Testis (tissue), 5 donors: Measurements from ENCODE around the gene CRIM1. TPM values are rescaled to one million over a fixed set of nuclear protein-coding genes. Genes with fewer than 3 reads are reported as not detected.
"Not testable (repeated sequence)": the region's sequence is repeated elsewhere in the genome, so short reads cannot be mapped to it uniquely, and the experiment has no call there.

Experiments
- DNase-seq: peaks from one replicate; pipeline ENCODE4 v3.0.0-alpha.2; 2019
- H3K27ac ChIP-seq, 2 donors: fragments of 200-600 bp; sonication (generic); one replicate each; pipeline ENCODE4 v1.5.1; 2019
- H3K27me3 ChIP-seq: fragments of 200-600 bp; sonication (generic); one replicate; pipeline ENCODE4 v1.5.1; 2019
- H3K36me3 ChIP-seq: fragments of 200-600 bp; sonication (generic); one replicate; pipeline ENCODE4 v1.5.1; 2017; ENCODE audit warnings: low read depth; ENCODE audit errors: missing control alignments
- H3K4me1 ChIP-seq: fragments of 200-600 bp; sonication (generic); one replicate; pipeline ENCODE4 v1.5.1; 2019
- H3K4me3 ChIP-seq, 2 donors: fragments of 200-600 bp; sonication (generic); one replicate each; pipeline ENCODE4 v1.5.1; 2017 to 2019
- H3K9me3 ChIP-seq: fragments of 200-600 bp; sonication (generic); one replicate; pipeline ENCODE4 v1.5.1; 2017
- POLR2A ChIP-seq: fragments of 450-650 bp; IDR thresholded peaks from one replicate; pipeline ENCODE4 v1.6.1; 2017; ENCODE audit warnings: antibody characterized with exemption, mild to moderate bottlenecking, moderate library complexity
- WGBS, 2 donors: methylation state at CpG; one replicate each; pipeline ENCODE4 v1.1.5; 2018; 5-methylcytosine and 5-hydroxymethylcytosine counted together
- intact Hi-C: fragments of 100-400 bp; cut with DNase I; formaldehyde crosslinking; loops from one replicate; pipeline ENCODE4 v1.15.1; 2023; ENCODE audit warnings: low total_unique reads
- long read RNA-seq, 2 donors: transcript quantifications; one replicate each; lab custom pipeline, GENCODE V29; 2026
- polyA plus RNA-seq: library from polyadenylated mRNA; stranded (reverse); fragments of 350-450 nt; fragmentation: Illumina TruSeq; extraction: RNeasy Lipid Tissue Mini Kit (QIAGEN cat#74804); gene quantifications from one replicate; pipeline ENCODE4 v1.2.3, GENCODE V29; 2014; ENCODE audit warnings: low read depth, low replicate concordance; ENCODE audit not compliant: insufficient read depth
- total RNA-seq, 2 donors: library from RNA; depleted of rRNA; stranded (reverse); fragments of >200 nt; gene quantifications; one replicate each; pipeline ENCODE4 v1.2.3, GENCODE V29; 2016
- TF ChIP-seq, protein P1 (sequence below), 3 experiments: fragments of 450-650 bp in 2 of 3; fragments of 200-600 bp in 1 of 3; sonication (generic) in 1 of 3; IDR thresholded peaks; one replicate each; pipeline ENCODE4 v1.5.1; 2016 to 2019; ENCODE audit warnings: antibody characterized with exemption in 3 of 3, mild to moderate bottlenecking in 2 of 3, moderate library complexity in 1 of 3

Gene CRIM1, protein sequence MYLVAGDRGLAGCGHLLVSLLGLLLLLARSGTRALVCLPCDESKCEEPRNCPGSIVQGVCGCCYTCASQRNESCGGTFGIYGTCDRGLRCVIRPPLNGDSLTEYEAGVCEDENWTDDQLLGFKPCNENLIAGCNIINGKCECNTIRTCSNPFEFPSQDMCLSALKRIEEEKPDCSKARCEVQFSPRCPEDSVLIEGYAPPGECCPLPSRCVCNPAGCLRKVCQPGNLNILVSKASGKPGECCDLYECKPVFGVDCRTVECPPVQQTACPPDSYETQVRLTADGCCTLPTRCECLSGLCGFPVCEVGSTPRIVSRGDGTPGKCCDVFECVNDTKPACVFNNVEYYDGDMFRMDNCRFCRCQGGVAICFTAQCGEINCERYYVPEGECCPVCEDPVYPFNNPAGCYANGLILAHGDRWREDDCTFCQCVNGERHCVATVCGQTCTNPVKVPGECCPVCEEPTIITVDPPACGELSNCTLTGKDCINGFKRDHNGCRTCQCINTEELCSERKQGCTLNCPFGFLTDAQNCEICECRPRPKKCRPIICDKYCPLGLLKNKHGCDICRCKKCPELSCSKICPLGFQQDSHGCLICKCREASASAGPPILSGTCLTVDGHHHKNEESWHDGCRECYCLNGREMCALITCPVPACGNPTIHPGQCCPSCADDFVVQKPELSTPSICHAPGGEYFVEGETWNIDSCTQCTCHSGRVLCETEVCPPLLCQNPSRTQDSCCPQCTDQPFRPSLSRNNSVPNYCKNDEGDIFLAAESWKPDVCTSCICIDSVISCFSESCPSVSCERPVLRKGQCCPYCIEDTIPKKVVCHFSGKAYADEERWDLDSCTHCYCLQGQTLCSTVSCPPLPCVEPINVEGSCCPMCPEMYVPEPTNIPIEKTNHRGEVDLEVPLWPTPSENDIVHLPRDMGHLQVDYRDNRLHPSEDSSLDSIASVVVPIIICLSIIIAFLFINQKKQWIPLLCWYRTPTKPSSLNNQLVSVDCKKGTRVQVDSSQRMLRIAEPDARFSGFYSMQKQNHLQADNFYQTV
- total RNA-seq (10 to 100 TPM; 68.4 to 94.1 TPM), polyA plus RNA-seq (38.2 TPM)
- long read RNA-seq, donor 1, full-length matches to known transcripts = 1 of 1 reads
- long read RNA-seq, donor 1, partial matches to known transcripts = 0 of 1 reads
- long read RNA-seq, donor 1, other reads (novel, unspliced or antisense) = 0 of 1 reads
- long read RNA-seq, donor 2 = 0 reads

DNA sequence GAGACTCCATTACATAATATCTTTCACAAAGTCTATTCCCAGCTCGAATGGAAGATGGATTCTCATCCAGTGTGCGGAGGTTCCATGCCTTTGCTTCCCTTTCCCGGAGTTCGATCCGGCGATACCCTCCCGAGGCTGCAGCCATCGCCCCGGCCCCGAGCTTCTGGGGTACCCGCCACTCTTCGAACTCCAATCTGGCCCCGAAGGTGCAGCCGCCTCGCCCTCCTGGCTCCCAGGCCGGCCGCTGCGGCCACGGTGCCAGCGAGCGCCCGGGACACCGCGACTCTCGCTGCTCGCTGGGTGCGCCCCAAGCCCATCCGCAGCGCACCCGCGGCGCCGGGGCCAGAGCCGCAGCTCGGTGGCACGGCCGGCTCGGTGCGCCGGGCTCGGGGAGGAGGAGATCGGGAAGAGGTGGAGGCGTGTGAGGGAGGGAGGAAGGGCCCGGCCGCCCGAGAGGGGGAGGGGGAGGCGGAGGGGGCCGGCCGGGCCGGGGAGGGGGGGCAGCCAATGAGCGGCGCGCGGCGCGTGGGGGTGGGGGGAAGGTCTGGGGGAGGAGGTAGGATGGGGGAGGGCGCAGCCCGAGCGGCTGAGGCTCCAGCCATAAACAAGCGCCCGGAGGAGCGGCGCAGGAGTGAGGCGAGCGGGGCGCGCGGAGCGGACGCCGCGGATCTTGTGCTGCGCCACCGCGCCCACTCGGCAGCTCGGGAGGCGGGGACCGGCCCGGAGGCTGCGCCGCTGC, at the start of gene CRIM1:
Gene CRIM1, plus strand, starts transcription at position 628 of the 739 bp plus-strand sequence. CDS start 515 bp downstream, outside the sequence.
- peaks cover 19% of the 10 kb centered on the region for H3K4me1 ChIP-seq
- no peaks in the 10 kb centered on the region for H3K9me3 ChIP-seq
- H3K4me3 ChIP-seq = peak within 1 kb of the TSS; percentile 63 to 88
- no peaks in the 10 kb centered on the region for H3K36me3 ChIP-seq
- H3K27ac ChIP-seq = peak within 1 kb of the TSS; percentile 73 to 88
- H3K27me3 ChIP-seq = no peaks in the 10 kb centered on the region
- TF ChIP-seq, protein P1, sequence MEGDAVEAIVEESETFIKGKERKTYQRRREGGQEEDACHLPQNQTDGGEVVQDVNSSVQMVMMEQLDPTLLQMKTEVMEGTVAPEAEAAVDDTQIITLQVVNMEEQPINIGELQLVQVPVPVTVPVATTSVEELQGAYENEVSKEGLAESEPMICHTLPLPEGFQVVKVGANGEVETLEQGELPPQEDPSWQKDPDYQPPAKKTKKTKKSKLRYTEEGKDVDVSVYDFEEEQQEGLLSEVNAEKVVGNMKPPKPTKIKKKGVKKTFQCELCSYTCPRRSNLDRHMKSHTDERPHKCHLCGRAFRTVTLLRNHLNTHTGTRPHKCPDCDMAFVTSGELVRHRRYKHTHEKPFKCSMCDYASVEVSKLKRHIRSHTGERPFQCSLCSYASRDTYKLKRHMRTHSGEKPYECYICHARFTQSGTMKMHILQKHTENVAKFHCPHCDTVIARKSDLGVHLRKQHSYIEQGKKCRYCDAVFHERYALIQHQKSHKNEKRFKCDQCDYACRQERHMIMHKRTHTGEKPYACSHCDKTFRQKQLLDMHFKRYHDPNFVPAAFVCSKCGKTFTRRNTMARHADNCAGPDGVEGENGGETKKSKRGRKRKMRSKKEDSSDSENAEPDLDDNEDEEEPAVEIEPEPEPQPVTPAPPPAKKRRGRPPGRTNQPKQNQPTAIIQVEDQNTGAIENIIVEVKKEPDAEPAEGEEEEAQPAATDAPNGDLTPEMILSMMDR (IDR thresholded peaks at IDR 0.05) = no peak
- peak; percentile 6 for TF ChIP-seq POLR2A
- intact Hi-C loops = loop anchor here (10.0 kb wide), 1 partner anchor 149 kb away; no protein-coding TSS in a partner anchor
- WGBS, 2 donors = 0 to 1% methylated on average over 26 to 74 of the region's 82 CpGs
- DNase-seq = peak; percentile 90

DNA sequence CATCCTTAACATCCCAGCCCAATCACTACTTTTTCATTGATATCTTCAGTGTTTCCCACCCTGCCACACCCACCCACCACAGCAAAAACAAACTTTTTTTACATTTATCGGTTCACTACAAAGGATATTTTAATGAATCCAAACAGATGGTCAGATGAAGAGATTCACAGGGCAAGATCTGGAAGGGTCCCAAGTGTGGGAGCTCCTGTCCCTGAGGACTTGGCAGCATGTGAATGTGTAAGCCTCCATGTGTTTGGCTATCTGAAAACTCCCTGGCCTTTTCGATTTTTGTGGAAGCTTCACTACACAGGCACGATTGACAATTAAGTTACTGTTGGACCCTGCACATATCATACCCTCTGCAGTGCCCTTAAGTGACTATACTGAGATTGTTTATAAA, 48.1 kb upstream of the CRIM1 start:
- peak; percentile 46 for DNase-seq
- Histone ChIP-seq H3K27me3 (no peaks in the 10 kb centered on the region), H3K27ac (no peak overlapping the region), H3K36me3 (no peaks in the 10 kb centered on the region), H3K4me1 (no peaks in the 10 kb centered on the region), H3K4me3 (no peak overlapping the region), H3K9me3 (no peaks in the 10 kb centered on the region)
- TF ChIP-seq, protein P1 (IDR thresholded peaks at IDR 0.05) = no peak
- no peak for TF ChIP-seq POLR2A
- WGBS, 2 donors = 63 to 84% methylated on average over 3 of the region's 3 CpGs
- intact Hi-C loops = no loop called here

DNA sequence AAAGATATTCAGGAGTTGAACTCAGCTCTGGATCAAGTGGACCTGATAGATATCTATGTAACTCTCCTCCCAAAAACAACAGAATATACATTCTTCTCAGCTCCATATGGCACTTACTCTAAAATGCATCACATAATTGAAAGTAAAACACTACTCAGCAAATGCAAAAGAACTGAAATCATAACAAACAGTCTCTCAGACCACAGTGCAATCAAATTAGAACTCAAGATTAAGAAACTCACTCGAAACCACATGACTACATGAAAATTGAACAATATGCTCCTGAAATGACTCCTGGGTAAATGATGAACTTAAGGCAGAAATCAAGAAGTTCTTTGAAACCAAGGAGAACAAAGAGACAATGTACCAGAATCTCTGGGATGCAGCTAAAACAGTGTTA, 45.1 kb upstream of the CRIM1 start:
- intact Hi-C loops = not testable (repeated sequence)
- 90% methylated on average over 1 of the region's 1 CpG for WGBS, 2 donors

DNA sequence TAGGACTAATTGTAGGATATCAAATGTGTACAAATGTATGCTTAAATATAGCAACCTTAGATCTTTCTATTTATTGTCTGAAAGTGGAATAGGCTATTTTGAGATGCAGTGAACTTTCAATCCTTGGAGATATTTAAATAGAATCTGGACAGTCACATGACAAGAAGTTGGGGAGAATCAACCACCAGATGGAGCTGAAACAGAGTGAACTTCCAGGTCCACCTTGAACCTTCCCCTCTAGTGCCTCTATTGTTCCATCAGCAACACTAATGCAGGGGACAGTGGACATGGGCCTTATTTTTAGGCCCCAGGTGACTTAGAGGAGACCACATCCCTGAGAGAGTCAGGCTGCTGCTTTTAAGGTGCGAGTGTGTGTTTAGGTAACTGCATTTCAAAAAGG, 37.0 kb upstream of the CRIM1 start:
- intact Hi-C loops = no loop called here
- Histone ChIP-seq H3K4me1 (no peaks in the 10 kb centered on the region), H3K9me3 (no peaks in the 10 kb centered on the region), H3K4me3 (no peak overlapping the region), H3K27me3 (no peaks in the 10 kb centered on the region), H3K27ac (no peak overlapping the region), H3K36me3 (no peaks in the 10 kb centered on the region)
- no peak for DNase-seq
- 90 to 96% methylated on average over 1 of the region's 1 CpG for WGBS, 2 donors
- TF ChIP-seq POLR2A = no peak

More for the DNA sequence above, 45.1 kb upstream of the CRIM1 start:
- not testable (repeated sequence) for H3K36me3 ChIP-seq, H3K4me1 ChIP-seq, H3K27ac ChIP-seq, H3K4me3 ChIP-seq, DNase-seq, H3K27me3 ChIP-seq, H3K9me3 ChIP-seq

DNA sequence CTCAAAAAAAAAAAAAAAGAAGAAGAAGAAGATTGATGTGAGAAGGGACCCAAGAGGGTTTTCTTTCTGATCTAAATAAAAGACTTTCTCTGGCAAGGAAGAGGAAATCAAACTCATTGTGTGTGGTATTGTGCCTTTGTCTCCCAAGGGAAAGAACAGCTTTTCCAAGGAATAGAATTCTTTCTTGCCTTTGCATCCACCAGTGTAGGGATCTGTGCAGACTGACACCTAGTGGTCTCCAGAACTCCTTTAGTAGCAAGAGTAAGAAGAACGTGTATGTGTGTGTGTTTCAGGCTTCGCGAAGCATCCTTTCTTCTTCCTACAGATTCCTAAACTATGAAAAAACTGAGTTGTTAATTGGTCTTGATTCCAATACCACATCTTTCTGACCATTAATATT, 33.5 kb upstream of the CRIM1 start:
- intact Hi-C loops = no loop called here
- Histone ChIP-seq H3K4me1 (no peaks in the 10 kb centered on the region), H3K9me3 (no peaks in the 10 kb centered on the region), H3K27ac (no peak overlapping the region), H3K27me3 (no peaks in the 10 kb centered on the region), H3K4me3 (no peak overlapping the region), H3K36me3 (no peaks in the 10 kb centered on the region)
- DNase-seq = peak; percentile 41
- WGBS, 2 donors = 57 to 69% methylated on average over 3 of the region's 3 CpGs
- TF ChIP-seq POLR2A = no peak
- TF ChIP-seq, protein P1 (IDR thresholded peaks at IDR 0.05) = peak in 1 of 3 experiments; percentile 11
